NCI-H510A treated with DMSO at 0.1 percent for 48 hours (cell line): Measurements from ENCODE around the gene TECPR2.

ENCODE experiments used
- DNase-seq: peaks from one replicate; lab custom pipeline; 2025; lab: John Stamatoyannopoulos, UW

The TECPR2 gene

GRCh38 chr14:102496958-102497744, 134.4 kb downstream of the TECPR2 start:
- no peak for DNase-seq

- DNase-seq: no peak
Observed at GRCh38 chr14:102497998-102498677, 135.4 kb downstream of the TECPR2 start.

GRCh38 chr14:102498678-102499265, 136.0 kb downstream of the TECPR2 start:
- DNase-seq: no peak

GRCh38 chr14:102499401-102500157, 136.8 kb downstream of the TECPR2 start:
- no peak for DNase-seq

GRCh38 chr14:102500158-102500662, 137.5 kb downstream of the TECPR2 start:
- DNase-seq: no peak

- DNase-seq: no peak
Observed at GRCh38 chr14:102500713-102501112, 138.0 kb downstream of the TECPR2 start.

GRCh38 chr14:102501751-102502315, 139.1 kb downstream of the TECPR2 start:
- DNase-seq: no peak

- DNase-seq: no peak
Observed at GRCh38 chr14:102502571-102502970, 139.8 kb downstream of the TECPR2 start.

- DNase-seq: no peak
Observed at GRCh38 chr14:102503641-102504327, 141.0 kb downstream of the TECPR2 start.

- no peak for DNase-seq
Observed at GRCh38 chr14:102504328-102504999, 141.7 kb downstream of the TECPR2 start.

- DNase-seq: no peak
Observed at GRCh38 chr14:102505000-102505619, 142.4 kb downstream of the TECPR2 start.

- no peak for DNase-seq
Observed at GRCh38 chr14:102505775-102506625, 143.3 kb downstream of the TECPR2 start.

GRCh38 chr14:102506626-102506925, 143.8 kb downstream of the TECPR2 start:
- no peak for DNase-seq

GRCh38 chr14:102507081-102507856, 144.5 kb downstream of the TECPR2 start:
- no peak for DNase-seq

GRCh38 chr14:102507857-102508312, 145.1 kb downstream of the TECPR2 start:
- DNase-seq: no peak

- peak; percentile 76 for DNase-seq
Observed at GRCh38 chr14:102508410-102508773, 145.7 kb downstream of the TECPR2 start.

GRCh38 chr14:102508774-102509745, 146.3 kb downstream of the TECPR2 start:
- no peak for DNase-seq
